Endometrial microvascular endothelial cells (primary cell): ENCODE measurements around the gene PLXNA2. TPM values are rescaled to one million over a fixed set of nuclear protein-coding genes. Genes with fewer than 3 reads are reported as not detected.

ENCODE experiments used
- in situ Hi-C: cut with HindIII; loops from 2 replicates; pipeline ENCODE4 v1.10.0; 2017; ENCODE audit warnings: low sequenced_read_pairs, low pct_unique_long_range_greater_than_20kb; ENCODE audit errors: inconsistent ontology term
- total RNA-seq: library from RNA; depleted of rRNA; stranded (reverse); fragments of >200 nt; gene quantifications from one replicate; pipeline ENCODE4 v1.2.3, GENCODE V29; 2015; ENCODE audit errors: inconsistent ontology term

The PLXNA2 gene
- total RNA-seq, 1 donor from 2014 or later: 83.1 TPM

GRCh38 chr1:208189716-208190115, 54.5 kb downstream of the PLXNA2 start:
- in situ Hi-C loops: no loop called here

- in situ Hi-C loops: no loop called here
These were observed 55.0 kb downstream of the PLXNA2 start for GRCh38 chr1:208189183-208189582.

DNA sequence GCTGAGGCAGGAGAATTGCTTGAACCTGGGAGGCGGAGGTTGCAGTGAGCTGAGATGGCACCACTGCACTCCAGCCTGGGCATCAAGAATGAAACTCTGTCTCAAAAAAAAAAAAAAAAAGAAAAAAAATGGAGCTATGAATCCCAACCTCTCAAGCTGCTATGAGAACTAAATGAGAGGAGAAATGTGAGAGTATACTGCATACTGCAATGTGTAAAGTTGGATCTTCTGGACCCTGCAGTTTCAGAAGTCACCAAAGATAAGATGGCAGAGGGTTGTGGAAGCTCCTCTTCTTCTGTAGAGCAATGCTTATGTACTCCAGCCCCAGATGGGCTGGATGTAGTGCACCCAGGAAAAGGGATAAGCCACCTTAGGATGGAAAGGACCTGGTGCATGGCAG, 55.6 kb downstream of the PLXNA2 start:
- in situ Hi-C loops: no loop called here

DNA sequence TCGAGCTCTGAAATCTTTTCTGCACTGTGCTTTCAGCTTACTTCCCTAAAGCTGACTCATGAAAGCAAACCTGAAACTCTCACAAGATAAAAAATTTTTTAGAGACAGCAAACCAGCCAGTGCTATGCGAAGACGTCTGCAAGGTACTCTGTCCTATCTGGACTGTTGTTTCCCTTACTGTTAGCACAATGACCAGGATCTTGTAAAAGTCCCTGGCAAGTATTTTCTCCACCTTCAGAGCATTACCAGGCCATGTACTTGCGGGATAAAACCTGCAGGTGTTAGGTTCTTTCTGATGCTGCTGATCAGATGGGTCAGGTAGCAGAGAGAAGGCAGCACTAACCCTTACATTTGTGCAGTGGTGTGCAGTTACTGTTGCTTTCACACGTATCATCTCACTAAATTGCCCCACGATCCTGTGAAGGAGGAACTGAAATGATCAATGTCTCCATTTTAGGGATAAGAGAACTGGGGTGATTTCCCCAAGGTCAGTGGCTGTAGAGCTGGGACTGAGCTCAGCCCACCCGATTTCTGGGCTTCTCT, 56.6 kb downstream of the PLXNA2 start:
- in situ Hi-C loops: no loop called here

DNA sequence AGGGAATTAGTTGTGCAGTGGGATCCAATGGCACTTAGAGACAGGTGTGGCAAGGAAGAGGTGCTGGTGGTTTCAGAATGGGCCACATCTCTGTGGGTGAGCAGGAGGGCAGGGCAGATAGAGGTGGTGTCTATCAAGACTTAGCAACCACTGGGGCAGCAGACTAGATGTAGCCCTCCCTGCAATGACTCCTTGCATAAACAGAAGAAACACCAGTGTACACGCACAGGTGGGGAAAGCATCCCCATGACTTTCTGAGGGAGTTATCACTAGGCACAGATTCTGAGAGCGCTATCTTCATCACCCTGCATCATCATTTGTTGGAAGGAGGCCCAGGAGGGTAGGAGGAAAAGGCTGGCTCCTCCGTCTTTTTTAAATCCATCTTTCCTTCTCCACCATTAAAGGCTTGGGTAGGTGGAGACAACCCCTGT, 58.4 kb downstream of the PLXNA2 start:
- in situ Hi-C loops: no loop called here

- in situ Hi-C loops: no loop called here
These were observed 59.1 kb downstream of the PLXNA2 start for GRCh38 chr1:208184966-208185654.

DNA sequence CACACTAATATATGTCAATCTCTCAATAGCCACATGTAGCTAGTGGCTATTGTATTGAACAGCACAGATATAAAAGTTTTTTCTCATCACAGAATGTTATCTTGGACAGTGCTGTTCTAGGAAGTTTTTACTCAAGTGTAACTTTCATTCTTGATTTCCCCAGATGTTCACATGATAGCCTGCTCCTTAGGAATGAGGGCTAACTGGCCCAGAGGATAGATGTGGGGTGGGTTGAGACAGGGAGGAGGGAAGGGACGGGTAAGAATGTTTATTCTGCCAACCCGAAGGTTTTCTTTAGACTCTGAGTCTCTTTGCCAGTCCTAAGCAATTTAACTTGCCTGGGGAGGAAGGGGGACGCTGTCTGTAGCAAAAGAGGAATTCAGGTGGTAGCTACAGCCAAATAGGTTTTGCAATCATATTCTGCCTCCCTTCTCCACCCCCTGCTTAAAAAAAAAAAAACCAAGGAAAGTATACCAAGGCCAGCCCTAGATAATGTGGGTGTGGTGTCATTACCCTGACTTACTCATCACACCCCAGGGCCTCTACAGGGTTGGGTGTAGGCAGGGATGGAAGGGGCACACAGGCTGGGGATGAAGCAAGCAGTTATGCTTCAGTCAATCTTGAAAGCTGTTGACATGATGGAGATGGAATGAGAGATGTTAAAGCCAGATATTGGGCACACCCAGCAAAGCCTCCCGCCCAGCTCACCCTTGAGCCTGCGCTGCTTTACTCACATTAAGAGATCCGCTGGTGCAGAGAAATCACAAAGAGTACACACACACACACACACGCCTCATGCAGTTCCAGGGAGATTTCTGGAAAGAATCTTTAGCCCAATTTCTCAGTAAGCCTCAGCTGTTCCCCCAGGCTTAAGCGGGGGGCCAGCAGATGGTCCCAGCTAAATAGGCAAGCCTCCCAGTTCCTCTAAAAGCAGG, 59.9 kb downstream of the PLXNA2 start:
- in situ Hi-C loops: no loop called here

DNA sequence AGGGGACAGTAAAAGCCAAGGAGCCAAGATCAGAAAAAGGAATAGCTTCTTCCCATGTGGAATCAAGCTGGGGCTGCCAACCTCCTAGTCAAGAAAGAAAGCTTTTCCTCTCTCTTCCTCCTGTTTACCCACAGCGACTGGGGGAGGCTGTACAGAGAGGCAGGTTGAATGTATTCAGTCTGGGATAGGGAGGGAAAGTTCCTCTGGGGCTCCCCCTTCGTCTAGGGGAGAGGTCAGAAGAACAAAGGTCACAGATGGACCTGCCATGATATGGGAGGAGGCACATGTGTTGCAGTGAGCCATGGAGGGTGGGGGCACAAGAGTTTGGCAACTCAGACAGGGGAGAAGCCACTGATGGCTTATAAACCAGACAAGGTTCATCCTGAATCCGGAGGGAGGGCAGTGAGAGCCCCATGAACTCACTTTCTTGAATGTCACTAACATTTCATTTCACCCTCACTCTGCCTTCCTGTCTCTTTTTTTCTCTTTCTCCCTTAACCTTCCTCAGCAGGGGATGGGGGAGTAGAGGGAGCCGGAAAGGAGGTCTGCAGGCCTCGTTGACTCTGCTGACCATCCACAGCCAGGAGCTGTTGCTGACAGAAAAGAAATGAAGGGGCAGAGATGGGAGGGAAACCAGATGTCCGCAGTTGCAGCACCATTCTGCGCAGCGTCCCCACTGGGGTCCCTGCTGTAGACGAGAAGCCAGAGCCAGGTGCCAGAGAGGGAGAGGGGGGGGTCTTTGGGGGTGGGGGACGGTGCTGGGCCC, 61.1 kb downstream of the PLXNA2 start:
- in situ Hi-C loops: no loop called here

DNA sequence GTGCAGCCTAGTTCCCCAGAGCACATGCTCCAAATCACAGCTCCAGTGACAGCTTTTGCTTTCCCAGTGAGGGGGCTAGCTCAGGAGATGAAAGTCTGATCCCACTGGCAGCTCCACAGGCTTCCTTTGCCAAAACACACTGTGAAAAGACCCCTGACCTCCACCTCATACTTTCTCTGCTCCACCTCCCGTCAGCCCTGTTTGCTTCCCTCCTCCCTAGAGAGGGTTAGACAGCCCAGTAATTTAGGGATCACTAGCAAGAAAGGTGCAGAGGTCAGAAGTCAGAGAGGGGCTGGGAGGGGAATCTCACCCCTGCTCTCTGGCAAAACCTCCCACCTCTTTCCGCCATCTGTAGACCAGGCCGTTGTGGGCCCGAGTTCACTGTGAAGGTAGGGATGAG, 62.8 kb downstream of the PLXNA2 start:
- in situ Hi-C loops: no loop called here

GRCh38 chr1:208180421-208180820, 63.8 kb downstream of the PLXNA2 start:
- in situ Hi-C loops: no loop called here

DNA sequence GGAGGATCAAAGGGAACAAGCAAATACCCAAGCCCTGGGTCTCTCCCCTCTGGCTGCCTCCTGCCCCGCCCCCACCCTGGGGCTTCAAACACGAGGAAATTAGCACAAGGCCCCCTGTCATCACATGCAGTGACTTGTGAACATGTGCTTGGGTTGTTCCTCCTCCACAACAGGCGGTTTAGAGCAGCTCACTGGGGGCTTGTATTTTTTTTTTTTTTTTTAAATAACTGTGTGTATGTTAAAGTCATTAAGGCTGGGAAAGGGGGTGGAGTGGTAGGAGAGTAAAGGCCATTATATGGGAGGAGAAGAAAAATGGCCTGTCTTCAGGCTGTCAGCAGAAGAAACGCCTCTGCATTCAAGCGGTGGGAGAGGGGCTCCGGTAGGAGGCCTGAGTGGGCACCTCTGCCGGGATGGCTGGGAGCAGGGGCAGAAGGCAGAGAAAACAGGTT, 64.2 kb downstream of the PLXNA2 start:
- in situ Hi-C loops: no loop called here

DNA sequence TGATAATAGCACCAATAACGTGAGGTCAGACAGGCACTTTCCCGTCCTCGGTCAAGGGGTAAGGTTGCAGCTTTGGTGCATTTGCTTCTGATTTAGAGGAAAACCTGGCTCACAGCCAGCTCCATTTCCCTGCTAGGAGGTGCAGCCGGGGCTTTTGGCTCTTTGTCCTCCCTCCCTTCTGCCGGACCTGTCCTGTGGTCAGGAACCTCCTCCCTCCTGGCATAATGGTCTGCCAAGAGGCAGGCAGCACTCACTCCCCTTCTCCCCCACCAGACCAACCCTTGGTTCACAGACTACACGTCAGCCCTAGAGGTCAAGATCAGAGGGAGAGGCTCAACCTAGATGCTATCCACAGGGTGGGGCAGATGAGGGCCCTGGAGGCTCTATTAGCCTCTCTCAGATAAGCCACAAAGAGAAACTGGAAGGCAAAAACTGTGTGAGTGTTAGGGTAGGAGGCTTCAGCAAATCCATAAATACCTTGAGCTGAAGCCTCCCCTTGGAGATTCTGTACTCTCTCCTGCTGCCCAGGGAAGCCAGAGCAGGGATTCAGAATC, 64.8 kb downstream of the PLXNA2 start:
- in situ Hi-C loops: no loop called here

- in situ Hi-C loops: no loop called here
These were observed 66.1 kb downstream of the PLXNA2 start for GRCh38 chr1:208178091-208178529.

- in situ Hi-C loops: no loop called here
These were observed 66.5 kb downstream of the PLXNA2 start for GRCh38 chr1:208177656-208178055.

DNA sequence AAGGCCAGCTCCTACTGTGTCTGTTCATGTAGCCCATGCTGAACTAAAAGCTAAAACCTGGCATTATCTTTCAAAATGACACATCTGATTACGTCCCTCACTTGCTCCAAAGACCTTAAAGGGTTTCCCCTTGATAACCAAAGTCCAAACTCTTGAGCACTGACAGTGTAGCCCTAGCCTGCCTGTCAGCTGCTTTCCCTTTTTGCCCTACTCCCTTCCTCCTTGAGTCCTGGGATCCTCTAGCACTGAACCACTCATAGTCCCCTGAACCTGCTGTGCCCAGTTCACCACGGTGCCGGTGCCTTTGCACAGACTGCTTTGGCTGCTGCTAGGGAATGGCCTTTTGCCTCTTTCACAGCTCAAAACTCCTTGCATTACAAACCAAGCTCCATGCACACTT, 67.5 kb downstream of the PLXNA2 start:
- in situ Hi-C loops: no loop called here

- in situ Hi-C loops: no loop called here
These were observed 68.7 kb downstream of the PLXNA2 start for GRCh38 chr1:208175508-208175895.

GRCh38 chr1:208174731-208175507, 69.3 kb downstream of the PLXNA2 start:
- in situ Hi-C loops: no loop called here

GRCh38 chr1:208174200-208174599, 70.0 kb downstream of the PLXNA2 start:
- in situ Hi-C loops: no loop called here
